ENCODE data around the gene HDGFL2. TPM values are rescaled to one million over a fixed set of nuclear protein-coding genes. Genes with fewer than 3 reads are reported as not detected.

Gene HDGFL2
- polyA plus RNA-seq, 1 experiment = 23.5 TPM

DNA sequence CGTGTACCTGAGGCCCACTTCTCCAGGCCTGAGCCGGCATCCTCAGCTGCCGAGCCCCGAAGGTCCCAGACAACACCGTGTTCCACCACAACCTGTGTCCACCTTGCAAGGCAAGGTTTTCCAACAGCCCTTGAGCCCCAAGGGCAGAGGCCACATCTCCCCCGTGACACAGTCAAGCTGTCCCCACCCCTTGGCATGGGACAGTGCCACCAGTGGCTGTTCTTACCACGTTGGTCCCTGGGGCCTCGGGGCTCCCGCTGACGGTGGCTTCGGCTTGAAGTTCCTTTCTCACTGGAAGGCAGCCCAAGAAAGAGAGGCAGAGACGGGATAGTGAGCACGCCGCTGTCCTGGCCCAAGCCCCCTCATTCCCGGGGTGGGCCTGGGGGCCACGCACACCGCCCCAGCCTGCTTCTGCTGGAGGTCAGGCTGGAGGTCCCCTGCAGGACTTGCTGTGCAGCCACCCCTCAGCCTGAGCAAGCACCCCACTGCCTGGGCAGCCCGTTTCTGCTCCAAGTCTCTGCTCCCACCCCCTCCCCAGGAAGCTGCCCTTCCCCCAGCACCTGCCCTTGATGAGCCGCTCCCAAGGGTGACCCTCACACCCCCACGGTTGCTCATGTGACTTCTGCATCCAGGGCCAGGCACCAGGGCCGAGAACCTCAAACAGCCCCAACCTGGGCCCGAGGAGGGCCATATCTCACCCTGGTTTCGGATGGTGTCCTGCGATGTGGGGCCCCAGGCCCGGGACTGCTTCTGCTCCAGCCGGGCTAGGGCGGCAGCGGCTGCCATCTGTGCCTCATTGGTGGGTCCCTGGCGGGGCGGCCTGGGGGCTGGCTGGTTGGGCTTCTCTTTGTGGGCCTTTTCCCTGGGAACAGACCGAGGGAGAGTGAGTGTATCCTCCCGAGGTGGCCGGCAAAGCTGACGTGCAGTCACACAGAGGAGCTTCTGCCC lies 18.6 kb upstream of the HDGFL2 start:
- Histone ChIP-seq H3K27ac (ENCODE audit: low read depth, low read length) (no peak overlapping the region), H3K27me3 (ENCODE audit: control insufficient read depth, insufficient read depth, low read length) (no peaks in the 10 kb centered on the region), H3K4me3 (ENCODE audit: low read depth, low read length) (no peak overlapping the region), H3K9me3 (ENCODE audit: control insufficient read depth, insufficient read depth, low read length) (no peaks in the 10 kb centered on the region; the same call in 1 of the 2 replicates)
- ChIA-PET POLR2A (interaction anchor here (1.6 to 3.5 kb wide), 2 partner anchors 9 to 18 kb away, joined by 3 to 17 read pairs; no protein-coding TSS in a partner anchor), CTCF (no interaction called here)
- TF ChIP-seq, protein P1, sequence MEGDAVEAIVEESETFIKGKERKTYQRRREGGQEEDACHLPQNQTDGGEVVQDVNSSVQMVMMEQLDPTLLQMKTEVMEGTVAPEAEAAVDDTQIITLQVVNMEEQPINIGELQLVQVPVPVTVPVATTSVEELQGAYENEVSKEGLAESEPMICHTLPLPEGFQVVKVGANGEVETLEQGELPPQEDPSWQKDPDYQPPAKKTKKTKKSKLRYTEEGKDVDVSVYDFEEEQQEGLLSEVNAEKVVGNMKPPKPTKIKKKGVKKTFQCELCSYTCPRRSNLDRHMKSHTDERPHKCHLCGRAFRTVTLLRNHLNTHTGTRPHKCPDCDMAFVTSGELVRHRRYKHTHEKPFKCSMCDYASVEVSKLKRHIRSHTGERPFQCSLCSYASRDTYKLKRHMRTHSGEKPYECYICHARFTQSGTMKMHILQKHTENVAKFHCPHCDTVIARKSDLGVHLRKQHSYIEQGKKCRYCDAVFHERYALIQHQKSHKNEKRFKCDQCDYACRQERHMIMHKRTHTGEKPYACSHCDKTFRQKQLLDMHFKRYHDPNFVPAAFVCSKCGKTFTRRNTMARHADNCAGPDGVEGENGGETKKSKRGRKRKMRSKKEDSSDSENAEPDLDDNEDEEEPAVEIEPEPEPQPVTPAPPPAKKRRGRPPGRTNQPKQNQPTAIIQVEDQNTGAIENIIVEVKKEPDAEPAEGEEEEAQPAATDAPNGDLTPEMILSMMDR (IDR thresholded peaks at IDR 0.05; ENCODE audit: low read depth, low read length) = no peak
- no peak for DNase-seq (ENCODE audit: low read depth, low spot score)

DNA sequence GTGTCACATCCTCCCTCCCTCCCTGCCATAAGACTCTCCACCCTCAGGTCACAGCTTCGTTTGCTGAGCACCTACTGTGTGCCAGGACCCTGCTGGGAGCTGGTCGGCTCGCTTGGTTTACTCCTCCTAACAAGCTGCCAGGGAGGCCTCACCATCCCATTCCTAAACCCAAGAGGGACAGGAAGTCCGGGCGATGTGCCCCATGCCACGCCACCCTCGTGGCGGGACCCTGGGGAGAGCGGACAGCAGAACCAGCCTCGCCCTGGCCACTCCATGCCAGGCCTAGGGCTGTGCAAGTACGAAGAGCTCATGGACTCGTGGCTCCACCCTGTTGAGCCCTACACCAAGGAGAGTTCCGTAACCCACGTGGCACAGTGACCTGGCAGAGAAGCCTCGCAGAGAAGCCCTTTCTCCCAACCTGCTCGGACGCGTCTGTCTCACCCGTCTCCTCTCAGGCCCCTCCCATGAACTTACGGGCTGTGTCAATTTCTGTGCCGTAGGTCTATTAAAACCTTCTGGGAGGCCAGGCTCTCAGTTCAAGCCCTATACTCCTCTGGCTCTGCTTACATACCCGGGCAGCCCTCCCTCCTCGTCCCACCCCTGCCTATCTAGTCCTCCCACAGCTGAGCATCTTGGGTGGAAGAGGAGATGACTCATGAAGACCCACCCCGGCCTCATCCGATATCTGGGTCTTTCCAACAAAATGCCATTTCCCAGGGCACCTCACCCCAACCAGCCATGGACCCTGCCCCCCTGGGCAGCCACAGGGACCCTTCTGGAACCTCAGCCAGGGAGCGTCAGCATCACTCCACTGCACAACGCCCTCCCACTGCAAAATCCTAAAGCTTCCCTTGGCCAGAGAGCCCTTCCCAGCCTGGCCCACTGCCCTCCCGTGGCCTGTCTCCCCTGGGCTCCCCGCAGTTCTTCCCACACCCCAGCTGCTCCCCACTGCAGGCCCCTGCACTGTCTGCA lies 17.1 kb upstream of the HDGFL2 start:
- H3K27me3 ChIP-seq (ENCODE audit: control insufficient read depth, insufficient read depth, low read length) = no peaks in the 10 kb centered on the region
- CTCF ChIA-PET = no interaction called here
- no peaks in the 10 kb centered on the region; the same call in 1 of the 2 replicates for H3K9me3 ChIP-seq (ENCODE audit: control insufficient read depth, insufficient read depth, low read length)
- DNase-seq (ENCODE audit: low read depth, low spot score) = no peak
- peak overlapping the region; percentile 92 for H3K27ac ChIP-seq (ENCODE audit: low read depth, low read length)
- H3K4me3 ChIP-seq (ENCODE audit: low read depth, low read length) = peak overlapping the region; percentile 84
- TF ChIP-seq, protein P1 (IDR thresholded peaks at IDR 0.05; ENCODE audit: low read depth, low read length) = no peak
- POLR2A ChIA-PET = interaction anchor here (0.5 to 3.5 kb wide), 8 partner anchors 10 to 56 kb away, joined by 3 to 23 read pairs (median 4); partner anchors contain the start of genes CHAF1A and HDGFL2

DNA sequence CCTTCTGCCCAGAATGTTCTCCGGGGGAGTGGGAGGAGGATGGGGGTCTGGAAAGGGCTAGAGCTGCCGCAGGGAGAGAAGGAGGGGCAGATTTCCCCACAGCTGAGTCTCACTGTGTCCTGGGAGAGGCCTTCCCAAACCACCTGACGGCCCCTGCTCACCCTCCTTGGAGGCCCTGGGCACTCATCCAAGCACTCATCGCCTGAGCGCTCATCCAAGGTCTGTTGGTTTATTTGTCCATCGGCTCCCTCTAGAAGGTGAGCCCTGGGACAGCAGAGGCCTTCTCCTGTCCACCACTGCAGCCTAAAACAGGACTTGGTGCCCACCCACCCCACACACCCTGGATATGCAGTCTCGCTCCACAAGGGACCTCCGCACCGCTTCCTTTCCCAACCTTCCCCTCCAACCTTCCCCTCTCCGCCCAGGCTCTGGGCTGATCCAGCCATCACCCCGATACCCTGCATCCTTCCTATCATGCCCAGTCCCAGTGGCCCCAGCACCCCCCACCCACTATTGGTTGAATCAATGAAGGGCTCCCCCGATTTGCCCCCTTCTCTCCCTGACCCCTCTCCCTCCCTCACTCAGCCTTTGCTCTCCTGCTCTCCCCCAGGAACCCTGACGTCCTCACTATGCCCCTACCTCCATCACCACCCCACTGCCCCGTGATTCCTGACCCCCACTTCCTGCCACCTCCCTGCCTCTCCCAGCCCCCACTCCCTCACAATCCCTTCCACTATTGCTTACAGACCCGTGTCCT lies 16.2 kb upstream of the HDGFL2 start:
- no peaks in the 10 kb centered on the region for H3K27me3 ChIP-seq (ENCODE audit: control insufficient read depth, insufficient read depth, low read length)
- TF ChIP-seq, protein P1 (IDR thresholded peaks at IDR 0.05; ENCODE audit: low read depth, low read length) = peak; percentile 27
- no peaks in the 10 kb centered on the region; the same call in 1 of the 2 replicates for H3K9me3 ChIP-seq (ENCODE audit: control insufficient read depth, insufficient read depth, low read length)
- H3K4me3 ChIP-seq (ENCODE audit: low read depth, low read length) = peak overlapping the region; percentile 84
- H3K27ac ChIP-seq (ENCODE audit: low read depth, low read length) = peak overlapping the region; percentile 92
- ChIA-PET POLR2A (interaction anchor here (0.9 to 3.5 kb wide), 8 partner anchors 11 to 113 kb away, joined by 3 to 23 read pairs (median 3); partner anchors contain the start of genes CHAF1A and HDGFL2), CTCF (interaction anchor here (0.7 to 1.5 kb wide), 2 partner anchors 54 to 180 kb away, joined by 3 to 4 read pairs; partner anchors contain the start of gene CHAF1A)
- no peak for DNase-seq (ENCODE audit: low read depth, low spot score)

DNA sequence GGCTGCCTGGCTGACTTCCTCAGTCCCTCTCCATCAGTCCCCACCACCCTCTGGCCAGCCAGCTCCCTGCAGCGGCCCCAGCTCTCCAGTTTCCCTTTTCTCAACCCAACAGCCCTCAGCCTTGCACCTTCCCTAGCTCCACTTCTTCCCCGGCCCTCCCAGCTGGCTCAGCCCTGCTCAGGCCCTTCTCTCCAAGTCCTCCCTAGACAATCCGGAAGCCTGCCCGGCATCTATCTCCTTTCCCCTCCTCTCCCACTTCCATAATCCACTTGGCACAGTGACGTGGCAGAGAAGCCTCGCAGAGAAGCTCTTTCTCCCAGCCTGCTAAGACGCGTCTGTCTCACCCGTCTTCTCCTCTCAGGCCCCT lies 15.6 kb upstream of the HDGFL2 start:
- Histone ChIP-seq H3K27me3 (ENCODE audit: control insufficient read depth, insufficient read depth, low read length) (no peaks in the 10 kb centered on the region), H3K9me3 (ENCODE audit: control insufficient read depth, insufficient read depth, low read length) (no peaks in the 10 kb centered on the region; the same call in 1 of the 2 replicates), H3K4me3 (ENCODE audit: low read depth, low read length) (peak overlapping the region; percentile 84), H3K27ac (ENCODE audit: low read depth, low read length) (peak overlapping the region; percentile 92)
- no peak for DNase-seq (ENCODE audit: low read depth, low spot score)
- ChIA-PET POLR2A (interaction anchor here (0.8 to 3.5 kb wide), 8 partner anchors 12 to 152 kb away, joined by 3 to 23 read pairs (median 3); partner anchors contain the start of genes CHAF1A, FSD1 and HDGFL2), CTCF (interaction anchor here (0.5 to 1.5 kb wide), 3 partner anchors 54 to 180 kb away, joined by 3 to 4 read pairs (median 3); partner anchors contain the start of gene CHAF1A)
- TF ChIP-seq, protein P1 (IDR thresholded peaks at IDR 0.05; ENCODE audit: low read depth, low read length) = no peak

Measured in AG04450 (cell line).